H1 (cell line): ENCODE measurements around the gene GBP5. TPM values are rescaled to one million over a fixed set of nuclear protein-coding genes. Genes with fewer than 3 reads are reported as not detected.

Source experiments
- CTCF ChIA-PET: fragments of 300-600 bp; sonication (Branson Sonifier 250); formaldehyde crosslinking; loops from one replicate; lab custom pipeline; 2021; ENCODE audit not compliant: partially characterized antibody; lab: Charles Lee
- POLR2A ChIA-PET: fragments of 300-600 bp; sonication (Branson Sonifier 250); formaldehyde crosslinking; loops from one replicate; lab custom pipeline; 2021; ENCODE audit warnings: inconsistent platforms; ENCODE audit not compliant: partially characterized antibody; lab: Charles Lee
- DNase-seq, 2 experiments: peaks; one replicate each; pipeline versions ENCODE4 v3.0.0 to v3.0.0-alpha.2; 2010 to 2022; ENCODE audit warnings: low spot score in 2 of 2, low read depth in 1 of 2, mixed read lengths in 1 of 2
- FAIRE-seq: peaks from 2 replicates; lab custom pipeline; 2011; peaks lifted over from hg19 to GRCh38; lab: Jason Lieb, UNC
- H2AFZ ChIP-seq: 2 replicates; pipeline ENCODE4 v1.8.1; 2012; ENCODE audit warnings: low read length, inconsistent platforms
- H2AK5ac ChIP-seq: 2 replicates; pipeline ENCODE4 v1.6.1; 2013; ENCODE audit warnings: low read depth, low read length
- H2BK120ac ChIP-seq: replicated peaks from 2 replicates; pipeline ENCODE3; 2013; ENCODE audit warnings: low read depth, low read length, inconsistent platforms
- H2BK12ac ChIP-seq: 2 replicates; pipeline ENCODE4 v1.6.1; 2013; ENCODE audit warnings: low read depth, low read length
- H2BK15ac ChIP-seq: 2 replicates; pipeline ENCODE4 v1.6.1; 2013; ENCODE audit warnings: low read length
- H2BK20ac ChIP-seq: 2 replicates; pipeline ENCODE4 v1.6.1; 2013; ENCODE audit warnings: low read length
- H2BK5ac ChIP-seq: 2 replicates; pipeline ENCODE4 v1.6.1; 2013; ENCODE audit warnings: low read depth, low read length
- H3K14ac ChIP-seq: 2 replicates; pipeline ENCODE4 v1.6.1; 2013; ENCODE audit warnings: inconsistent platforms; ENCODE audit not compliant: insufficient read length
- H3K18ac ChIP-seq: 2 replicates; pipeline ENCODE4 v1.6.1; 2013; ENCODE audit warnings: low read length; ENCODE audit errors: extremely low read depth
- H3K23ac ChIP-seq: 2 replicates; pipeline ENCODE4 v1.6.1; 2013; ENCODE audit warnings: inconsistent platforms; ENCODE audit not compliant: insufficient read length
- H3K23me2 ChIP-seq: 2 replicates; pipeline ENCODE4 v1.6.1; 2013; ENCODE audit warnings: low read depth, low read length
- H3K27ac ChIP-seq: 2 replicates; pipeline ENCODE4 v1.6.1; 2011; ENCODE audit warnings: low read depth, low read length, inconsistent platforms
- H3K27me3 ChIP-seq, 4 experiments: replicated peaks in 1 of 4; 1 replicate in 1 of 4; 2 replicates in 3 of 4; pipeline versions ENCODE4 v1.6.1 to v1.8.1; 2011 to 2013; ENCODE audit warnings: low read length in 3 of 4, mild to moderate bottlenecking in 3 of 4, inconsistent platforms in 2 of 4, mixed read lengths in 2 of 4, moderate library complexity in 1 of 4; ENCODE audit not compliant: control insufficient read depth in 3 of 4, insufficient read depth in 3 of 4; ENCODE audit errors: extremely low read depth in 1 of 4
- H3K36me3 ChIP-seq, 4 experiments: 2 replicates each; pipeline versions ENCODE4 v1.6.1 to v1.8.1; 2011 to 2013; ENCODE audit warnings: mild to moderate bottlenecking in 4 of 4, low read length in 3 of 4, moderate library complexity in 2 of 4, control low read depth in 1 of 4, inconsistent platforms in 1 of 4; ENCODE audit not compliant: insufficient read depth in 4 of 4, control insufficient read depth in 2 of 4
- H3K4ac ChIP-seq: replicated peaks from 2 replicates; pipeline ENCODE3; 2013; ENCODE audit warnings: low read length, low read depth, mixed read lengths, inconsistent platforms; ENCODE audit not compliant: insufficient read length
- H3K4me1 ChIP-seq, 4 experiments: replicated peaks in 1 of 4; 1 replicate in 1 of 4; 2 replicates in 3 of 4; pipeline versions ENCODE4 v1.6.1 to v1.8.1; 2011 to 2013; ENCODE audit warnings: low read length in 3 of 4, inconsistent platforms in 2 of 4, mixed read lengths in 1 of 4; ENCODE audit not compliant: insufficient read depth in 4 of 4, control insufficient read depth in 3 of 4
- H3K4me2 ChIP-seq, 2 experiments: 2 replicates each; pipeline versions ENCODE4 v1.6.1 to v1.8.1; 2011 to 2013; ENCODE audit warnings: low read depth in 2 of 2, low read length in 2 of 2, control low read depth in 1 of 2, inconsistent platforms in 1 of 2, mild to moderate bottlenecking in 1 of 2; ENCODE audit not compliant: insufficient read depth in 1 of 2
- H3K4me3 ChIP-seq, 4 experiments: fragments of 200-600, 300-600 bp in 1 of 4; sonication (generic), shearing (Covaris generic), sonication (Bioruptor Twin) in 1 of 4; 2 replicates each; pipeline versions ENCODE4 v1.5.1 to v1.8.1; 2011 to 2016; ENCODE audit warnings: low read length in 4 of 4, low read depth in 3 of 4, control low read depth in 2 of 4, inconsistent platforms in 2 of 4, mild to moderate bottlenecking in 2 of 4, mixed read lengths in 1 of 4, moderate library complexity in 1 of 4; ENCODE audit not compliant: insufficient read depth in 2 of 4; ENCODE audit errors: extremely low read depth in 1 of 4
- H3K56ac ChIP-seq: replicated peaks from 2 replicates; pipeline ENCODE3; 2013; ENCODE audit warnings: low read depth, mild to moderate bottlenecking, mixed read lengths, low read length, inconsistent platforms; ENCODE audit not compliant: insufficient read length
- H3K79me1 ChIP-seq: 2 replicates; pipeline ENCODE4 v1.6.1; 2013; ENCODE audit warnings: low read depth, low read length, control low read depth
- H3K79me2 ChIP-seq, 2 experiments: 2 replicates each; pipeline versions ENCODE4 v1.6.1 to v1.8.1; 2012 to 2013; ENCODE audit warnings: low read length in 2 of 2, mild to moderate bottlenecking in 2 of 2, inconsistent platforms in 1 of 2; ENCODE audit not compliant: insufficient read depth in 2 of 2, control insufficient read depth in 1 of 2
- H3K9ac ChIP-seq, 4 experiments: replicated peaks in 1 of 4; 1 replicate in 1 of 4; 2 replicates in 3 of 4; pipeline versions ENCODE4 v1.6.1 to v1.8.1; 2011 to 2013; ENCODE audit warnings: low read depth in 3 of 4, low read length in 3 of 4, control low read depth in 2 of 4, mild to moderate bottlenecking in 2 of 4, moderate library complexity in 2 of 4, inconsistent platforms in 1 of 4; ENCODE audit errors: extremely low read depth in 1 of 4
- H3K9me3 ChIP-seq, 2 experiments: 2 replicates each; pipeline versions ENCODE4 v1.6.1 to v1.8.1; 2012 to 2013; ENCODE audit warnings: mild to moderate bottlenecking in 2 of 2, moderate library complexity in 2 of 2, control low read depth in 1 of 2, inconsistent platforms in 1 of 2, low read depth in 1 of 2, low read length in 1 of 2, mixed read lengths in 1 of 2; ENCODE audit not compliant: insufficient read depth in 2 of 2
- H4K20me1 ChIP-seq, 2 experiments: replicated peaks in 1 of 2; 2 replicates each; pipeline versions ENCODE3 to v1.8.1; 2011 to 2013; ENCODE audit warnings: inconsistent platforms in 2 of 2, low read length in 2 of 2, mild to moderate bottlenecking in 1 of 2; ENCODE audit not compliant: insufficient read depth in 2 of 2, control insufficient read depth in 1 of 2
- H4K5ac ChIP-seq: 2 replicates; pipeline ENCODE4 v1.6.1; 2013; ENCODE audit warnings: low read length, low read depth, mixed read lengths, inconsistent platforms; ENCODE audit not compliant: insufficient read length
- H4K8ac ChIP-seq: 2 replicates; pipeline ENCODE4 v1.8.0; 2013; ENCODE audit warnings: mild to moderate bottlenecking, moderate library complexity, low read length, inconsistent platforms; ENCODE audit not compliant: insufficient read depth; ENCODE audit errors: extremely low read depth
- H4K91ac ChIP-seq: replicated peaks from 2 replicates; pipeline ENCODE3; 2013; ENCODE audit warnings: low read length, mixed read lengths, inconsistent platforms; ENCODE audit not compliant: insufficient read length
- BACH1 ChIP-seq: IDR thresholded peaks from 2 replicates; pipeline ENCODE4 v1.6.1; 2012; ENCODE audit warnings: low read length, improper control_type of control experiment
- E2F6 ChIP-seq: IDR thresholded peaks from 2 replicates; pipeline ENCODE4 v1.6.1; 2012; ENCODE audit warnings: inconsistent platforms
- EP300 ChIP-seq, 2 experiments: IDR thresholded peaks; 1 replicate in 1 of 2; 2 replicates in 1 of 2; pipeline ENCODE4 v1.6.1; 2011 to 2012; ENCODE audit warnings: low read depth in 2 of 2, low read length in 2 of 2, mild to moderate bottlenecking in 2 of 2, borderline replicate concordance in 1 of 2, inconsistent platforms in 1 of 2, moderate library complexity in 1 of 2
- RXRA ChIP-seq: IDR thresholded peaks from 2 replicates; pipeline ENCODE4 v1.6.1; 2011; ENCODE audit warnings: low read depth, mild to moderate bottlenecking, low read length, moderate library complexity; ENCODE audit not compliant: insufficient read depth
- SUZ12 ChIP-seq: fragments of 200-600 bp; sonication (generic); IDR thresholded peaks from 2 replicates; pipeline ENCODE4 v1.6.1; 2012; ENCODE audit warnings: mild to moderate bottlenecking, inconsistent platforms, low read length, moderate library complexity, mixed read lengths
- YY1 ChIP-seq: IDR thresholded peaks from 2 replicates; pipeline ENCODE4 v1.6.1; 2011; ENCODE audit warnings: low read depth, mild to moderate bottlenecking, low read length
- WGBS, 2 experiments: shearing (Covaris generic) in 1 of 2; methylation state at CpG; one replicate each; pipeline versions ENCODE4 v1.1.6 to v1.1.7; 2013 to 2015; ENCODE audit warnings: low lambda C conversion rate in 2 of 2, mixed read lengths in 2 of 2, inconsistent platforms in 1 of 2, low coverage in 1 of 2, missing lambda C conversion rate in 1 of 2; ENCODE audit not compliant: insufficient replicate concordance in 2 of 2, insufficient coverage in 1 of 2, insufficient read length in 1 of 2; ENCODE audit errors: extremely low coverage in 1 of 2, missing lambda C conversion rate in 1 of 2; 5-methylcytosine and 5-hydroxymethylcytosine counted together
- polyA plus RNA-seq, 7 experiments: library from polyadenylated mRNA; depleted of rRNA in 3 of 7; stranded (reverse) in 5 of 7; unstranded in 2 of 7; fragments of >200 nt in 5 of 7; fragments of 200-250 nt in 2 of 7; gene quantifications; 1 replicate in 5 of 7; 2 replicates in 1 of 7; 4 replicates in 1 of 7; pipeline versions ENCODE4 v1.2.1 to v1.2.3, GENCODE V29; 2011 to 2013; ENCODE audit warnings: missing spikeins in 2 of 7, mixed read lengths in 2 of 7
- total RNA-seq: library from RNA; stranded (reverse); fragmentation: NEBNext Ultra II Directional; extraction: Animal tissue kit (Norgen Biotek cat#: 25700); gene quantifications from 2 replicates; pipeline ENCODE4 v1.2.1, GENCODE V29; 2021

GBP5 gene
- total and polyA plus RNA-seq, 2 of the 8 experiments (the other 6 are each of a cell fraction or from before 2014, with no cell fraction given): not detected

- H2BK15ac ChIP-seq: no peak overlapping the region
- H3K79me2 ChIP-seq: no peaks in the 10 kb centered on the region
- no peak overlapping the region for H3K4ac ChIP-seq
- H3K79me1 ChIP-seq: no peaks in the 10 kb centered on the region
- H3K23me2 ChIP-seq: no peaks in the 10 kb centered on the region
- H3K27ac ChIP-seq: 0 out of 2 replicates have a peak overlapping the region, but pooled peaks have one; percentile 9
- H3K4me1 ChIP-seq: peaks cover 0 to 3% (median 1%) of the 10 kb centered on the region in 4 experiments; a peak in 2 of 7 replicates
- CTCF ChIA-PET: interaction anchor here (0.5 kb wide), 1 partner anchor 381 kb away, joined by 4 read pairs; no protein-coding TSS in a partner anchor
- no peak overlapping the region for H3K56ac ChIP-seq
- no peak for FAIRE-seq
- 89% methylated on average over 6 of the region's 6 CpGs; no CpG with 5 or more reads in 1 of the 2 experiments for WGBS, 2 experiments
- no peak for DNase-seq
- no peak overlapping the region for H3K9ac ChIP-seq
- 0 out of 2 replicates have a peak overlapping the region, but pooled peaks have one; percentile 90 for H2AFZ ChIP-seq
- no peaks in the 10 kb centered on the region for H3K9me3 ChIP-seq
- no peak overlapping the region for H2BK120ac ChIP-seq
- no peak overlapping the region for H3K23ac ChIP-seq
- H3K36me3 ChIP-seq: no peaks in the 10 kb centered on the region
- no peak overlapping the region for H2BK20ac ChIP-seq
- H2AK5ac ChIP-seq: no peak overlapping the region
- no peak overlapping the region for H3K18ac ChIP-seq
- H3K4me2 ChIP-seq: no peak overlapping the region
- H3K27me3 ChIP-seq: no peaks in the 10 kb centered on the region
- H2BK5ac ChIP-seq: no peak overlapping the region
- H3K4me3 ChIP-seq: no peak overlapping the region
- H2BK12ac ChIP-seq: no peak overlapping the region
- no peak overlapping the region for H4K5ac ChIP-seq
- POLR2A ChIA-PET: no interaction called here
- H3K14ac ChIP-seq: no peak overlapping the region
- H4K8ac ChIP-seq: no peak overlapping the region
- H4K91ac ChIP-seq: no peak overlapping the region
- H4K20me1 ChIP-seq: no peaks in the 10 kb centered on the region
- no peak for TF ChIP-seq EP300 (IDR thresholded peaks at IDR 0.05; ENCODE audit: borderline replicate concordance in 1 of 2, low read depth in 2 of 2, low read length in 2 of 2)
- TF ChIP-seq RXRA: no peak
- no peak for TF ChIP-seq SUZ12
- TF ChIP-seq YY1: no peak
- no peak for TF ChIP-seq BACH1
- no peak for TF ChIP-seq E2F6
These were observed 10.6 kb downstream of the GBP5 start for GRCh38 chr1:89261926-89262515.
